ENCODE results near the gene APOM.

- TF ChIP-seq, protein P1, sequence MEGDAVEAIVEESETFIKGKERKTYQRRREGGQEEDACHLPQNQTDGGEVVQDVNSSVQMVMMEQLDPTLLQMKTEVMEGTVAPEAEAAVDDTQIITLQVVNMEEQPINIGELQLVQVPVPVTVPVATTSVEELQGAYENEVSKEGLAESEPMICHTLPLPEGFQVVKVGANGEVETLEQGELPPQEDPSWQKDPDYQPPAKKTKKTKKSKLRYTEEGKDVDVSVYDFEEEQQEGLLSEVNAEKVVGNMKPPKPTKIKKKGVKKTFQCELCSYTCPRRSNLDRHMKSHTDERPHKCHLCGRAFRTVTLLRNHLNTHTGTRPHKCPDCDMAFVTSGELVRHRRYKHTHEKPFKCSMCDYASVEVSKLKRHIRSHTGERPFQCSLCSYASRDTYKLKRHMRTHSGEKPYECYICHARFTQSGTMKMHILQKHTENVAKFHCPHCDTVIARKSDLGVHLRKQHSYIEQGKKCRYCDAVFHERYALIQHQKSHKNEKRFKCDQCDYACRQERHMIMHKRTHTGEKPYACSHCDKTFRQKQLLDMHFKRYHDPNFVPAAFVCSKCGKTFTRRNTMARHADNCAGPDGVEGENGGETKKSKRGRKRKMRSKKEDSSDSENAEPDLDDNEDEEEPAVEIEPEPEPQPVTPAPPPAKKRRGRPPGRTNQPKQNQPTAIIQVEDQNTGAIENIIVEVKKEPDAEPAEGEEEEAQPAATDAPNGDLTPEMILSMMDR (conservative IDR thresholded peaks at IDR 0.05 in 1 of 2, IDR thresholded peaks at IDR 0.05 in 1 of 2; ENCODE audit: extremely low read depth in 1 of 2, insufficient read depth in 1 of 2, low read depth in 1 of 2, low read length in 2 of 2): no peak
- TF ChIP-seq EZH2 (IDR thresholded peaks at IDR 0.05; ENCODE audit: borderline replicate concordance, low read length): no peak
Measured at GRCh38 chr6:31705931-31706330, 50.2 kb downstream of the APOM start.

Data from mammary epithelial cell (primary cell).